PFSK-1 (cell line): ENCODE results near the gene UBALD2.

Experiments
- POLR2AphosphoS5 ChIP-seq: IDR thresholded peaks from 2 replicates; pipeline ENCODE4 v1.6.1; 2012; ENCODE audit warnings: low read depth, mild to moderate bottlenecking, control low read depth, low read length, moderate library complexity
- TAF1 ChIP-seq: IDR thresholded peaks from 2 replicates; pipeline ENCODE4 v1.6.1; 2012; ENCODE audit warnings: low read length, control low read depth, borderline replicate concordance; ENCODE audit not compliant: insufficient read depth

DNA sequence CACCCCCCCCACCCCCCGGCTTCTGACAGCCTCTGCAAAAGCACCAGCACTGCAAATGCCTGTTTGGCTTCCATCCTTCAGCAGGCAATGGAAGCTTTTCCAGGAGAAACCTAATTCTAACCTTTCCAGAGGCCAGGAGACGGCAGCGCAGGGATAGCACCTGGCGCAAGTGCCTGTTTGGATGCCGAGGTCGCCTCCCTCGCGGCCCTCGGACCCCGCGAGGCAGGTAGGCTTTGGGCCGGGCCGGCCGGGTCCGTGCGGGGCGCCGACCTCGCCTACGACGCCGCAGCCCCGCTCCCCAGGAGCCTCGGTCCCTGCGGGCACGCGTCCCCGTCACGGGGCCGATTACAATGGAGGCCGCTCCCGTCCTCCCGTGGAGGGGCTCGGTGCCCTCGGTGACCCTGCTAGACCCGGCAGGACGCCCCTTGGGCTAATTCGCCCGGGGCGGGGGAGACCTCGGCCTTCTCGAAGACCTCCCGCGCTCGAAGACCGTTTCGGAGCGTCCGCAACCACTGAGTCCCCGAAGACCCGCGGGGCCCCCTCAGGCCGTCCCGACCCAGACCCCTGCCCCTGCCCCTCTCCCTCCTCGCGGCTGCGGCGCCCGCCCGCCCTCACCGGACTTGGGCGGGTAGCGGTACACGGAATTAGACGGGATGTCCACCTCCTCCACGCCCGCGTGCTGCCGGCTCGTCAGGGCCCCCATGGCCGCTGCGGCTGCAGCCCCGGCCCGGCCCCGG lies 25.4 kb upstream of the UBALD2 start:
- TF ChIP-seq POLR2AphosphoS5 (no peak), TAF1 (no peak)
